Measurements from ENCODE around the gene CXCL6.

CXCL6 gene

DNA sequence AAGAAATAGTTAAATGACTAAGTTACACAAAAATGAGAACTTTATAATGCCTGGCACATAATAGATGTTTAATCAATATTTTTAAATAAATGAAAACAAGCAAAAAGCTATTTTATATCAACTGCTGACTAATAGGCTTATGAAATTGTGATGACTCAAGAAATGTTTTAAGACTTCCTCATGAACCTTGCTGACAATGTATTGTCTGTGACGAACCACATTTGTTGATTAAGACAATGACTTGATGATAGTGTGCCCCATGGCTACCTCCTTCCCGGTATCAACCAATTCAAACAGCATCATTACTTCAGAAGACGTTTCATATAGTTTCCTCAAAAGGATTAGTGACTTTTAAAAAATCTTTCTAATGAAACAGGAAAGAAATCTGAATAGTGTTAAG lies 7.9 kb downstream of the CXCL6 start:
- no peak for DNase-seq

DNA sequence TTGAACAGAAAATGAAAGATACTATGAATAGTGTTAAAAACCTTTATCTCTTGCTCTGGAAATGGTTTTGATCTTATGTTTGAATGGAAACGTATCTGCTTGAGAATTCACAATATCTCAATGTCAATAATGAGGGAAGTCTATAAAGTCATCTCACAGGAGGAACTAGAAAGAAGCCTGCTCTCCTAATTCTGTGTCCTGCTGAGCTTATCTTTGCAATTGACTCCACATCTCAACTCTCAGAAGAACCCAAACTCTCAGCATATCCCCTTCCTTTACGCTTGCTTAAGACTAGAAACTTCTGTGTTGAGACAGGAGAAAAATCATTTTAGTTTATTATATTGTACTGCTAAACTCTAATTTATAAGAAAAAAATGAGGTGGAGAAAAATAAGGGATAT lies 8.3 kb downstream of the CXCL6 start:
- DNase-seq: no peak

GRCh38 chr4:73847526-73848182 lies 11.2 kb downstream of the CXCL6 start:
- no peak for DNase-seq

DNA sequence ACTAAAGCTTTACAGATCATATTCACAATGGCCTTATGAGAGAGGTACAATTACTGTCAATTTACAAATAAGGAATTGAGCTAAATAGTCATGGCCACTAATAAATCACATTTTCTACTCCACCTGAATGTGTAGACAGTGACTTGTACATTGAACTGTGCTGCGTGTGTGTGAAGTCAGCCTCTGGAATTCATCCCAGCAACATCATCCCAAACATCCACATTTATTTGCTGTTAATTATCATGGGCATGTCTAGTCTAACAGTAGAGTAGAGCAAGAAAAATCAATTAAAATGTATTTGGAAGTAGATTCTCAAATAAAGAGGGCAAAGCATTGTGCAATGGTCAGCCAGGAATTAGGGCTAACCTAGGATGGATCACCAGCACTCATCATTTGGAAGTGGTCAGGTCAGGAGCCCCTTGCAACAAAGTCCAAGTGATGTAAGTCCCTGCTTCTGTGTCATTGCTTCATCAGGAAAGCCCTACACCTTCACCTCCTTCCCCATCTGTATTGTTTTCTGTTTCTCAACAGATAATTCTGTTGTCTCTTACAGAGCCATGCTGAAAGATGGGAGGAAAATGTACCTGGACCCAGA lies 11.8 kb downstream of the CXCL6 start:
- DNase-seq: no peak

GRCh38 chr4:73850261-73850970 lies 13.9 kb downstream of the CXCL6 start:
- DNase-seq: no peak

GRCh38 chr4:73851293-73851692 lies 14.8 kb downstream of the CXCL6 start:
- no peak for DNase-seq

DNA sequence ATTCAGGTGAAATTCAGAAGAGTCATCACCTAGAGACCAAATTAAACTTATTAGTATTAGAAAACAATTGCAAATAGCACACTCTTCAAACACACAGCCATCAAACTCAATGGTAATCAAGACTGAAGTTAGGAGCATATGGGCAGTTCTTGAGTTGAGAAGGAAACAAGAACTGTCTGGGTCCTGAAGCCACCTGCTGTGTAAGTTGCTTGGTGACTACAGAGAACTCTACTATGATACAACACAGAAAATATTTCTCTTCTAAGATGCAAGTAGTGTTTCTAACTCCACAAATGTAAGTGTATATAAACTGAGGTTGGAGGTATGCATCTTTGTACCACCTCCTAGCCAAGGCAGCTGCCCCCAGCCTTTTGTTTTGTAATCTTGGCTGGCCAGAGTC lies 16.3 kb downstream of the CXCL6 start:
- no peak for DNase-seq

- DNase-seq: no peak
Observed at GRCh38 chr4:73853246-73853704, 16.8 kb downstream of the CXCL6 start, which contains the start of gene PF4V1. PF4V1 (plus strand) TSS chr4:73853296; CDS start chr4:73853363, 67 bp downstream.

GRCh38 chr4:73853718-73854473 lies 17.4 kb downstream of the CXCL6 start:
- no peak for DNase-seq

GRCh38 chr4:73855406-73855805 lies 18.9 kb downstream of the CXCL6 start:
- DNase-seq: peak; percentile 34

- DNase-seq: no peak
Observed at GRCh38 chr4:73856518-73856917, 20.0 kb downstream of the CXCL6 start.

DNA sequence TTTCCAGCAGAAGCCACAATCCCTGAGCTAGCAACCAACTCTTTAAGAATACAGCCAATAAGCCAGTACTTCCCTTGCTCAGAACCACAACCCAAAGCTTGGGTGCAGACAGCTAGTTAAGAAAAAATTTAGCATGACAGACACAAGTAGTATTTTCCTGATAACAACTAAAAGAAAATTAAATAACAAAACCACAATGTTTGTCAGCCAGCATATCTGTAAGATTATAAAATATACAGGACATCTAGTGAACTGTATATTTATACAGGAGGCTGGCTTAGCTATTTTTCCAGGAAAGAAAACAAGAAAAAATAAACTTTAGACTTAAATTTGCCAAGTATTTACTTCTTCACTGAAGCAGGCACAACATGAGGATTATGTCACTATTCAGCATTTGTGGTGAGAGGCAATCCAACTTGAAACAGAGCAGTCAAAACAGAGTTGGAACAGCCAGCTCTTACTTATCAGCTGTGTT lies 23.2 kb downstream of the CXCL6 start:
- DNase-seq: no peak

- DNase-seq: no peak
Observed at GRCh38 chr4:73860181-73860580, 23.7 kb downstream of the CXCL6 start.

- DNase-seq: no peak
Observed at GRCh38 chr4:73860917-73861316, 24.4 kb downstream of the CXCL6 start.

- no peak for DNase-seq
Observed at GRCh38 chr4:73862322-73862721, 25.8 kb downstream of the CXCL6 start.

GRCh38 chr4:73864365-73864764 lies 27.9 kb downstream of the CXCL6 start:
- DNase-seq: peak; percentile 19

GRCh38 chr4:73864961-73865360 lies 28.5 kb downstream of the CXCL6 start:
- DNase-seq: no peak

GRCh38 chr4:73865431-73866096 lies 29.1 kb downstream of the CXCL6 start:
- no peak for DNase-seq

- DNase-seq: no peak
Observed at GRCh38 chr4:73866246-73866645, 29.8 kb downstream of the CXCL6 start.

- peak; percentile 6 for DNase-seq
Observed at GRCh38 chr4:73867783-73868182, 31.3 kb downstream of the CXCL6 start.

GRCh38 chr4:73868206-73869129 lies 32.0 kb downstream of the CXCL6 start:
- DNase-seq: peak; percentile 18
